Caco-2 (cell line): ENCODE data around the gene GLDC. TPM values are rescaled to one million over a fixed set of nuclear protein-coding genes. Genes with fewer than 3 reads are reported as not detected.

ENCODE experiments used
- BruUV-seq: library from RNA; stranded (reverse); fragments of 400-500 nt; replicated peaks from 2 replicates; lab custom pipeline; 2021; lab: Mats Ljungman, UMichigan
- CTCF ChIA-PET: fragments of 300-600 bp; sonication (Branson Sonifier 250); formaldehyde crosslinking; loops from one replicate; lab custom pipeline; 2022; ENCODE audit warnings: antibody characterized with exemption; lab: Charles Lee
- POLR2A ChIA-PET: fragments of 300-600 bp; sonication (Branson Sonifier 250); formaldehyde crosslinking; loops from one replicate; lab custom pipeline; 2022; ENCODE audit warnings: antibody characterized with exemption; lab: Charles Lee
- DNase-seq, 2 experiments: peaks; one replicate each; pipeline versions ENCODE4 v3.0.0 to v3.0.0-alpha.2; 2020 to 2022
- H3K27me3 ChIP-seq: replicated peaks from 2 replicates; pipeline ENCODE4 v1.6.0; 2011; ENCODE audit warnings: low read length; ENCODE audit not compliant: control insufficient read depth, insufficient read depth
- H3K36me3 ChIP-seq: 2 replicates; pipeline ENCODE4 v1.5.1; 2011; ENCODE audit warnings: low read length; ENCODE audit not compliant: control insufficient read depth, insufficient read depth
- H3K4me1 ChIP-seq: fragments of 250-450 bp; sonication (Bioruptor Pico); 2 replicates; pipeline ENCODE4 v1.5.1; 2020; ENCODE audit warnings: mild to moderate bottlenecking
- H3K4me3 ChIP-seq: 2 replicates; pipeline ENCODE4 v1.5.1; 2011; ENCODE audit warnings: low read depth, mild to moderate bottlenecking, control low read depth, low read length
- H3K9me3 ChIP-seq: fragments of 250-450 bp; sonication (Bioruptor Pico); 2 replicates; pipeline ENCODE4 v1.5.1; 2020; ENCODE audit warnings: mild to moderate bottlenecking, moderate library complexity
- H3K27ac Mint-ChIP-seq: one replicate; pipeline ENCODE4 v1.8.0; 2022; ENCODE audit warnings: mixed read lengths; ENCODE audit not compliant: unreplicated experiment
- H3K27me3 Mint-ChIP-seq: one replicate; pipeline ENCODE4 v1.8.0; 2022; ENCODE audit warnings: mixed read lengths; ENCODE audit not compliant: insufficient read depth, unreplicated experiment
- H3K36me3 Mint-ChIP-seq: one replicate; pipeline ENCODE4 v1.8.0; 2022; ENCODE audit warnings: mild to moderate bottlenecking, mixed read lengths; ENCODE audit not compliant: insufficient read depth, unreplicated experiment
- H3K4me1 Mint-ChIP-seq: one replicate; pipeline ENCODE4 v1.8.0; 2022; ENCODE audit warnings: low read depth, mixed read lengths; ENCODE audit not compliant: unreplicated experiment
- H3K4me3 Mint-ChIP-seq: one replicate; pipeline ENCODE4 v1.8.0; 2022; ENCODE audit warnings: mild to moderate bottlenecking, moderate library complexity, mixed read lengths; ENCODE audit not compliant: unreplicated experiment
- H3K9me3 Mint-ChIP-seq: one replicate; pipeline ENCODE4 v1.8.0; 2022; ENCODE audit warnings: mixed read lengths; ENCODE audit not compliant: unreplicated experiment
- intact Hi-C: fragments of 100-400 bp; cut with micrococcal nuclease; formaldehyde crosslinking; loops from one replicate; pipeline ENCODE4 v1.10.0; 2022; ENCODE audit not compliant: unreplicated experiment
- total RNA-seq: library from RNA; stranded (reverse); gene quantifications from 2 replicates; pipeline ENCODE4 v1.2.3, GENCODE V29; 2022
- TF ChIP-seq, protein P1 (sequence below), 2 experiments: fragments of 200-600 bp in 1 of 2; IDR thresholded peaks; 1 replicate in 1 of 2; 2 replicates in 1 of 2; pipeline versions ENCODE4 v1.5.1 to v1.8.0; 2011 to 2022; ENCODE audit warnings: antibody characterized with exemption in 1 of 2, control low read depth in 1 of 2, inconsistent platforms in 1 of 2, low read depth in 1 of 2, low read length in 1 of 2, mild to moderate bottlenecking in 1 of 2, moderate library complexity in 1 of 2; ENCODE audit not compliant: insufficient read depth in 1 of 2, severe bottlenecking in 1 of 2, unreplicated experiment in 1 of 2

The GLDC gene
- total RNA-seq, 1 experiment from 2014 or later: 320 TPM

DNA sequence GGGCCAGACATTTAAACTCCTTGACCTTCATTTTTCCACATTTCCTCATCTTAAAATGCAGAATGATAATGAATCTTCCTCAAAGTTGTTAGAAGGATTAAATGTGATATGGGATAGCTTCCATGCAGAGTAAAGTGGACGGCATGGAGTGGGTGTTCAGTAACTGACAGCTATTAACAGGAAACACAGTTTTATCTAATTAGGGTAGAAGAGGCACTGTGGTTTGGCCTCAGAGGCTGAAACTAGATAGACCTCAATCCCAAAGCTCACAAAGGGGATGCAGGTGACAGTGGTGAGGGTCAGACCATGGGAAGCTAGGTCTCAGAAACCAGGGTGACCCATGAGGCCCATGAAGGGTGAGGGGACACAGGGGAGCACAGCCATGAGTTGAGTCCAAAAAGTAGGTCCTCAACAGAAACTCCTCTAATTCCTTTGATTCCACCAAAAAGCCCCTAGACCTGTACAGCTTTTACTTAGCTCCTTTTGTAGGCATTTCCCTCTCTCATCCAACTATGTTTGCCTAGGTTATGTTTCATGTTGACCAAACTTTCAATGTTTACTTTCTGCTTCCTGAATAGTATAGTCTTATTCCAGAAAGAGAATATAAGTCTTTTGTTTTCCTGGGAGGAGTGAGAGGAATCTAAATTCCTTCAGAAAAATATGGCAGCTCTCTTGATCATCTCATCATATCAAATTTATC is 27.9 kb upstream of the GLDC start:
- Histone ChIP-seq H3K36me3 (no peaks in the 10 kb centered on the region), H3K9me3 (no peaks in the 10 kb centered on the region), H3K4me3 (no peak overlapping the region), H3K27me3 (no peaks in the 10 kb centered on the region), H3K4me1 (0 out of 2 replicates have a peak, but pooled peaks cover 7% of the 10 kb centered on the region)
- Mint-ChIP-seq H3K4me3 (no peak overlapping the region), H3K4me1 (peaks cover 9% of the 10 kb centered on the region), H3K36me3 (peaks cover 45% of the 10 kb centered on the region), H3K27me3 (no peaks in the 10 kb centered on the region), H3K27ac (no peak overlapping the region), H3K9me3 (no peaks in the 10 kb centered on the region)
- BruUV-seq: no TSS peak
- TF ChIP-seq, protein P1, sequence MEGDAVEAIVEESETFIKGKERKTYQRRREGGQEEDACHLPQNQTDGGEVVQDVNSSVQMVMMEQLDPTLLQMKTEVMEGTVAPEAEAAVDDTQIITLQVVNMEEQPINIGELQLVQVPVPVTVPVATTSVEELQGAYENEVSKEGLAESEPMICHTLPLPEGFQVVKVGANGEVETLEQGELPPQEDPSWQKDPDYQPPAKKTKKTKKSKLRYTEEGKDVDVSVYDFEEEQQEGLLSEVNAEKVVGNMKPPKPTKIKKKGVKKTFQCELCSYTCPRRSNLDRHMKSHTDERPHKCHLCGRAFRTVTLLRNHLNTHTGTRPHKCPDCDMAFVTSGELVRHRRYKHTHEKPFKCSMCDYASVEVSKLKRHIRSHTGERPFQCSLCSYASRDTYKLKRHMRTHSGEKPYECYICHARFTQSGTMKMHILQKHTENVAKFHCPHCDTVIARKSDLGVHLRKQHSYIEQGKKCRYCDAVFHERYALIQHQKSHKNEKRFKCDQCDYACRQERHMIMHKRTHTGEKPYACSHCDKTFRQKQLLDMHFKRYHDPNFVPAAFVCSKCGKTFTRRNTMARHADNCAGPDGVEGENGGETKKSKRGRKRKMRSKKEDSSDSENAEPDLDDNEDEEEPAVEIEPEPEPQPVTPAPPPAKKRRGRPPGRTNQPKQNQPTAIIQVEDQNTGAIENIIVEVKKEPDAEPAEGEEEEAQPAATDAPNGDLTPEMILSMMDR (IDR thresholded peaks at IDR 0.05; ENCODE audit: insufficient read depth in 1 of 2, low read depth in 1 of 2, low read length in 1 of 2, severe bottlenecking in 1 of 2, unreplicated experiment in 1 of 2): no peak
- DNase-seq: no peak
- ChIA-PET CTCF (no interaction called here), POLR2A (interaction anchor here (0.7 kb wide), 1 partner anchor 42 kb away, joined by 8 read pairs; no protein-coding TSS in a partner anchor)
- intact Hi-C loops: no loop called here

DNA sequence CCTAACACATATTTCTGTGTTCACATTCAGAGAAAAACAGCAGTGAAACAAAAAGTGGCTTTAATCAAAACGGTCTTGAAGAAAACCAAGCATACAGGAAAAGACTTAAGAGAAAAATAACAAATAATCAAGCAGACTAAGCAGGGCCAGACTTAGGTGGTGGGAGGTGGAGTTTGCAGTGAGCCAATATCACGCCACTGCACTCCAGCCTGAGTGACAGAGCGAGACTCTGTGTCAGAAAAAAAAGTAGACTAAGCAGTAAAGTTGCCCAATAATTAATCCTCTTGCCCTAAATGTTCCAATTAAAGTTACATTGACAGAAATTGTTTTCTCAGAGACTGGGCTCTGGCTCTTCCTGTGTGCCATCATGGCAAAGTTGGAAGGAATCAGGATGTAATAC is 26.6 kb upstream of the GLDC start:
- POLR2A ChIA-PET: no interaction called here
- H3K9me3 Mint-ChIP-seq: no peaks in the 10 kb centered on the region
- BruUV-seq: TSS peak; percentile 17

DNA sequence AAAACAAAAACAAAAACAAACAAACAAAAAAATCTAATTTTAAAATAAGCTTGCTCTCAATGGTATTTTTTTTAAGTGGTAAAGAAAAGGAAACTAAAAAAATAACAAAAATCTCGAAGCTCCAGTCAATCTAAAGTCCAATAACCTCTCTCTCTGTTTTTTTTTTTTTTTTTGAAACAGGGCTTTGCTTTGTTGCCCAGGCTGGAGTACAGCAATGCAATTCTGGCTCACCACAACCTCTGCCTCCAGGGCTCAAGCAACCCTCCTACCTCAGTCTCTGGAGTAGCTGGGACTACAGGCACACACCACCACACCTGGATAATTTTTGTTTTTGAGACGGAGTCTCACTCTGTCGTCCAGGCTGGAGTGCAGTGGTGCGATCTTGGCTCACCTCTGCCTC is 25.9 kb upstream of the GLDC start:
- Histone ChIP-seq H3K4me3 (no peak overlapping the region), H3K36me3 (no peaks in the 10 kb centered on the region), H3K27me3 (no peaks in the 10 kb centered on the region), H3K9me3 (no peaks in the 10 kb centered on the region), H3K4me1 (peaks cover 16% of the 10 kb centered on the region)
- no peak for DNase-seq
- H3K36me3 Mint-ChIP-seq: peaks cover 30% of the 10 kb centered on the region
- intact Hi-C loops: no loop called here
- H3K9me3 Mint-ChIP-seq: no peaks in the 10 kb centered on the region
- BruUV-seq: no TSS peak
- TF ChIP-seq, protein P1 (IDR thresholded peaks at IDR 0.05; ENCODE audit: insufficient read depth in 1 of 2, low read depth in 1 of 2, low read length in 1 of 2, severe bottlenecking in 1 of 2, unreplicated experiment in 1 of 2): no peak
- H3K4me1 Mint-ChIP-seq: peaks cover 9% of the 10 kb centered on the region
- H3K27me3 Mint-ChIP-seq: no peaks in the 10 kb centered on the region
- H3K4me3 Mint-ChIP-seq: no peak overlapping the region
- ChIA-PET POLR2A (interaction anchor here (0.6 kb wide), 1 partner anchor 10 kb away, joined by 3 read pairs; no protein-coding TSS in a partner anchor), CTCF (no interaction called here)
- H3K27ac Mint-ChIP-seq: no peak overlapping the region

More for the DNA sequence above, 26.6 kb upstream of the GLDC start:
- H3K27me3 Mint-ChIP-seq: no peaks in the 10 kb centered on the region
- no peak overlapping the region for H3K4me3 ChIP-seq
- intact Hi-C loops: no loop called here
- CTCF ChIA-PET: no interaction called here
- no peaks in the 10 kb centered on the region for H3K27me3 ChIP-seq
- no peak overlapping the region for H3K4me3 Mint-ChIP-seq
- peaks cover 14% of the 10 kb centered on the region for H3K4me1 ChIP-seq
- DNase-seq: no peak
- no peaks in the 10 kb centered on the region for H3K9me3 ChIP-seq
- TF ChIP-seq, protein P1 (IDR thresholded peaks at IDR 0.05; ENCODE audit: insufficient read depth in 1 of 2, low read depth in 1 of 2, low read length in 1 of 2, severe bottlenecking in 1 of 2, unreplicated experiment in 1 of 2): no peak
- H3K27ac Mint-ChIP-seq: no peak overlapping the region
- peaks cover 37% of the 10 kb centered on the region for H3K36me3 Mint-ChIP-seq
- H3K36me3 ChIP-seq: no peaks in the 10 kb centered on the region
- peaks cover 9% of the 10 kb centered on the region for H3K4me1 Mint-ChIP-seq
